Neural cell (in vitro differentiated cells): ENCODE data around the gene TFEB.

Experiments used
- CTCF ChIP-seq: fragments of 450-650 bp; IDR thresholded peaks from 2 replicates; pipeline ENCODE4 v1.5.1; 2014; ENCODE audit warnings: antibody characterized with exemption, mild to moderate bottlenecking, moderate library complexity; ENCODE audit not compliant: poor library complexity, severe bottlenecking
- EP300 ChIP-seq: fragments of 450-650 bp; conservative IDR thresholded peaks from 2 replicates; pipeline ENCODE4 v1.6.1; 2014; ENCODE audit warnings: antibody characterized with exemption, mild to moderate bottlenecking, moderate library complexity; ENCODE audit not compliant: poor library complexity, severe bottlenecking
- RAD21 ChIP-seq: fragments of 450-650 bp; conservative IDR thresholded peaks from 2 replicates; pipeline ENCODE4 v1.6.1; 2014; ENCODE audit warnings: antibody characterized with exemption, mild to moderate bottlenecking, moderate library complexity
- SMC3 ChIP-seq: fragments of 450-650 bp; conservative IDR thresholded peaks from 2 replicates; pipeline ENCODE4 v1.6.1; 2014; ENCODE audit warnings: antibody characterized with exemption, mild to moderate bottlenecking, moderate library complexity; ENCODE audit not compliant: poor library complexity

- TF ChIP-seq CTCF (no peak), RAD21 (no peak), SMC3 (no peak), EP300 (no peak)
Observed at GRCh38 chr6:41718828-41719227, 16.6 kb downstream of the TFEB start.
